HepG2 (cell line): ENCODE measurements around the gene DHX34. TPM values are rescaled to one million over a fixed set of nuclear protein-coding genes. Genes with fewer than 3 reads are reported as not detected.
A peak's percentile ranks its signal among the peaks of the same experiment; 100 is the strongest.

ENCODE experiments used
- EHMT2 ChIP-seq: fragments of 200-600 bp; sonication (generic); IDR thresholded peaks from 2 replicates; pipeline ENCODE4 v1.7.0; 2017; ENCODE audit warnings: antibody characterized with exemption, low read depth, low read length, borderline replicate concordance
- FOXJ3 ChIP-seq: sonication (generic); formaldehyde crosslinking; IDR thresholded peaks from 2 replicates; pipeline ENCODE4 v1.4.0; 2020; ENCODE audit warnings: missing genetic modification reagents, mild to moderate bottlenecking, borderline replicate concordance
- HDAC2 ChIP-seq: sonication (generic); formaldehyde crosslinking; IDR thresholded peaks from 2 replicates; pipeline ENCODE4 v1.4.0; 2020; ENCODE audit warnings: missing genetic modification reagents
- HNF1B ChIP-seq: sonication (generic); formaldehyde crosslinking; IDR thresholded peaks from 2 replicates; pipeline ENCODE4 v1.5.1; 2020; ENCODE audit warnings: mild to moderate bottlenecking, moderate library complexity, missing genetic modification reagents
- KDM4B ChIP-seq: sonication (generic); formaldehyde crosslinking; IDR thresholded peaks from 2 replicates; pipeline ENCODE4 v1.4.0; 2020; ENCODE audit warnings: missing genetic modification reagents
- MIXL1 ChIP-seq: IDR thresholded peaks from 2 replicates; pipeline ENCODE4 v1.6.1; 2016
- PITX1 ChIP-seq: sonication (generic); formaldehyde crosslinking; IDR thresholded peaks from 2 replicates; pipeline ENCODE4 v1.5.1; 2020; ENCODE audit warnings: mild to moderate bottlenecking, missing genetic modification reagents
- PLRG1 ChIP-seq: fragments of 450-650 bp; conservative IDR thresholded peaks from 2 replicates; pipeline ENCODE4 v1.6.1; 2016
- SIX4 ChIP-seq: sonication (generic); formaldehyde crosslinking; IDR thresholded peaks from 2 replicates; pipeline ENCODE4 v1.4.0; 2020; ENCODE audit warnings: missing genetic modification reagents
- THAP7 ChIP-seq: sonication (generic); formaldehyde crosslinking; IDR thresholded peaks from 2 replicates; pipeline ENCODE4 v1.8.1; 2023; ENCODE audit warnings: mild to moderate bottlenecking, missing genetic modification reagents
- ZBTB43 ChIP-seq: sonication (generic); formaldehyde crosslinking; conservative IDR thresholded peaks from 2 replicates; pipeline ENCODE4 v1.4.0; 2020; ENCODE audit warnings: missing genetic modification reagents
- ZNF12 ChIP-seq: sonication (generic); formaldehyde crosslinking; IDR thresholded peaks from 2 replicates; pipeline ENCODE4 v1.5.0; 2020; ENCODE audit warnings: missing genetic modification reagents
- ZNF33B ChIP-seq: sonication (generic); formaldehyde crosslinking; IDR thresholded peaks from 2 replicates; pipeline ENCODE4 v1.5.1; 2020; ENCODE audit warnings: mild to moderate bottlenecking, missing genetic modification reagents
- ZNF34 ChIP-seq: sonication (generic); formaldehyde crosslinking; IDR thresholded peaks from 2 replicates; pipeline ENCODE4 v1.4.0; 2020; ENCODE audit warnings: mild to moderate bottlenecking, missing genetic modification reagents, borderline replicate concordance
- ZNF556 ChIP-seq: sonication (generic); formaldehyde crosslinking; IDR thresholded peaks from 2 replicates; pipeline ENCODE4 v1.4.0; 2020; ENCODE audit warnings: mild to moderate bottlenecking, missing genetic modification reagents, borderline replicate concordance
- ZNF792 ChIP-seq: IDR thresholded peaks from 2 replicates; pipeline ENCODE4 v1.6.1; 2016
- polyA plus RNA-seq, 8 experiments: library from polyadenylated mRNA; depleted of rRNA in 3 of 8; stranded (reverse) in 7 of 8; unstranded in 1 of 8; fragments of >200 nt; fragmentation: Illumina TruSeq in 4 of 8; extraction: Trizol in 4 of 8; gene quantifications; 2 replicates each; pipeline versions ENCODE4 v1.2.1 to v1.2.3, GENCODE V29; 2011 to 2016; ENCODE audit warnings: low read depth in 4 of 8, missing spikeins in 1 of 8, mixed read lengths in 1 of 8; ENCODE audit not compliant: insufficient read depth in 1 of 8
- total RNA-seq, 5 experiments: library from RNA; depleted of rRNA; stranded (reverse); fragments of >200 nt; fragmentation: Illumina TruSeq; extraction: Trizol; gene quantifications; 2 replicates each; pipeline ENCODE4 v1.2.3, GENCODE V29; 2016; ENCODE audit warnings: low read depth in 1 of 5
- TF ChIP-seq, protein P1 (sequence below): sonication (generic); formaldehyde crosslinking; IDR thresholded peaks from 2 replicates; pipeline ENCODE4 v1.4.0; 2020; ENCODE audit warnings: mild to moderate bottlenecking, missing genetic modification reagents
- TF ChIP-seq, protein P2 (sequence below): sonication (generic); formaldehyde crosslinking; IDR thresholded peaks from 2 replicates; pipeline ENCODE4 v1.5.1; 2020; ENCODE audit warnings: missing genetic modification reagents, mild to moderate bottlenecking, borderline replicate concordance
- TF ChIP-seq, protein P3 (sequence below): sonication (generic); formaldehyde crosslinking; IDR thresholded peaks from 2 replicates; pipeline ENCODE4 v1.8.1; 2022; ENCODE audit warnings: low read depth, mild to moderate bottlenecking, missing genetic modification reagents

Gene DHX34
- total and polyA plus RNA-seq, 2 of the 13 experiments (the other 11 are each of a cell fraction or from before 2014, with no cell fraction given): 9.2 to 12.0 TPM

DNA sequence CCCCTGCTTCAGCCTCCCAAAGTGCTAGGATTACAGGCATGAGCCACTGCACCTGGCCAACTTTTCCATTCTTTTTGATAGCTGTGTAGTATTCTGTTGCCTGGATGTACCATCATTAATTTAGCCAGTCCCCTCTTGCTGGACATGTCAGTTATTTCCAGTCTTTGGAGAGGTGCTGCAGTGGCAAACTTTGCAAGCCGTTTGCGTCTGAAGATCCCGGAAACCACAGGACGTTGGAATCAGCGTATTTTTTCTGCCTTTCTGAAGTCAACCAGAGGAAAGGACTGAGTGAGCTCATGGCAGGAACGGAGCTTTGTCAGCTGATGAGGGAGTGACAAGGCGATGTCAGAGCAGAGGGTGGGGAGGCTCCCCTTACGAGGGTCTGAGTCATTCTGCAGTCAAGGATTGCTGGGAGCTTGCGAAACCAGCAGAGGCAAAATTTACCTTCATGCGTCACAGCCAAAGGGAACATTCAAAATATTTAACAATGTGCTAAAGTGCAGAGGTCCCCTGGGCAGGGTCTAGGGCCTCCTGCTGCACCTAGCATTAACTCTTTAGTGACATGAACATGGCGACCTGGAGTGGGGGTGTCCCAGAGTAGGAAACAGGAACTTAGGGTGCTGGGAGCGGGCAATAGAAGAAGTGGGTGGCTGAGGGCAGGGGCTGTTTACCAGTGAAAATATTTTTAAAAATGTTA lies 33.8 kb upstream of the DHX34 start (continued):
- TF ChIP-seq, protein P1, sequence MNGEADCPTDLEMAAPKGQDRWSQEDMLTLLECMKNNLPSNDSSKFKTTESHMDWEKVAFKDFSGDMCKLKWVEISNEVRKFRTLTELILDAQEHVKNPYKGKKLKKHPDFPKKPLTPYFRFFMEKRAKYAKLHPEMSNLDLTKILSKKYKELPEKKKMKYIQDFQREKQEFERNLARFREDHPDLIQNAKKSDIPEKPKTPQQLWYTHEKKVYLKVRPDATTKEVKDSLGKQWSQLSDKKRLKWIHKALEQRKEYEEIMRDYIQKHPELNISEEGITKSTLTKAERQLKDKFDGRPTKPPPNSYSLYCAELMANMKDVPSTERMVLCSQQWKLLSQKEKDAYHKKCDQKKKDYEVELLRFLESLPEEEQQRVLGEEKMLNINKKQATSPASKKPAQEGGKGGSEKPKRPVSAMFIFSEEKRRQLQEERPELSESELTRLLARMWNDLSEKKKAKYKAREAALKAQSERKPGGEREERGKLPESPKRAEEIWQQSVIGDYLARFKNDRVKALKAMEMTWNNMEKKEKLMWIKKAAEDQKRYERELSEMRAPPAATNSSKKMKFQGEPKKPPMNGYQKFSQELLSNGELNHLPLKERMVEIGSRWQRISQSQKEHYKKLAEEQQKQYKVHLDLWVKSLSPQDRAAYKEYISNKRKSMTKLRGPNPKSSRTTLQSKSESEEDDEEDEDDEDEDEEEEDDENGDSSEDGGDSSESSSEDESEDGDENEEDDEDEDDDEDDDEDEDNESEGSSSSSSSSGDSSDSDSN (CRISPR knock-in tag): peak; percentile 38; the same call in 1 of the 2 replicates
- TF ChIP-seq MIXL1 (CRISPR knock-in tag): peak; percentile 70
- peak; percentile 90 for TF ChIP-seq HDAC2
- TF ChIP-seq PLRG1: no peak
- peak; percentile 86 for TF ChIP-seq HNF1B (CRISPR knock-in tag)
- TF ChIP-seq SIX4 (CRISPR knock-in tag): peak; percentile 61; the same call in 1 of the 2 replicates
- peak; percentile 93; the same call in 1 of the 2 replicates for TF ChIP-seq ZNF556 (CRISPR knock-in tag)
- peak; percentile 64; the same call in 1 of the 2 replicates for TF ChIP-seq ZNF12 (CRISPR knock-in tag)
- no peak; the same call in 1 of the 2 replicates for TF ChIP-seq ZBTB43 (CRISPR knock-in tag)
- TF ChIP-seq ZNF33B (CRISPR knock-in tag): no peak
- TF ChIP-seq, protein P2, sequence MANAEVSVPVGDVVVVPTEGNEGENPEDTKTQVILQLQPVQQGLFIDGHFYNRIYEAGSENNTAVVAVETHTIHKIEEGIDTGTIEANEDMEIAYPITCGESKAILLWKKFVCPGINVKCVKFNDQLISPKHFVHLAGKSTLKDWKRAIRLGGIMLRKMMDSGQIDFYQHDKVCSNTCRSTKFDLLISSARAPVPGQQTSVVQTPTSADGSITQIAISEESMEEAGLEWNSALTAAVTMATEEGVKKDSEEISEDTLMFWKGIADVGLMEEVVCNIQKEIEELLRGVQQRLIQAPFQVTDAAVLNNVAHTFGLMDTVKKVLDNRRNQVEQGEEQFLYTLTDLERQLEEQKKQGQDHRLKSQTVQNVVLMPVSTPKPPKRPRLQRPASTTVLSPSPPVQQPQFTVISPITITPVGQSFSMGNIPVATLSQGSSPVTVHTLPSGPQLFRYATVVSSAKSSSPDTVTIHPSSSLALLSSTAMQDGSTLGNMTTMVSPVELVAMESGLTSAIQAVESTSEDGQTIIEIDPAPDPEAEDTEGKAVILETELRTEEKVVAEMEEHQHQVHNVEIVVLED (CRISPR knock-in tag): no peak
- TF ChIP-seq EHMT2: peak; percentile 48; the same call in 1 of the 2 replicates
- TF ChIP-seq ZNF34 (CRISPR knock-in tag): no peak
- TF ChIP-seq PITX1 (CRISPR knock-in tag): peak; percentile 74; the same call in 1 of the 2 replicates
- TF ChIP-seq KDM4B: peak; percentile 73; the same call in 1 of the 2 replicates
- TF ChIP-seq, protein P3, sequence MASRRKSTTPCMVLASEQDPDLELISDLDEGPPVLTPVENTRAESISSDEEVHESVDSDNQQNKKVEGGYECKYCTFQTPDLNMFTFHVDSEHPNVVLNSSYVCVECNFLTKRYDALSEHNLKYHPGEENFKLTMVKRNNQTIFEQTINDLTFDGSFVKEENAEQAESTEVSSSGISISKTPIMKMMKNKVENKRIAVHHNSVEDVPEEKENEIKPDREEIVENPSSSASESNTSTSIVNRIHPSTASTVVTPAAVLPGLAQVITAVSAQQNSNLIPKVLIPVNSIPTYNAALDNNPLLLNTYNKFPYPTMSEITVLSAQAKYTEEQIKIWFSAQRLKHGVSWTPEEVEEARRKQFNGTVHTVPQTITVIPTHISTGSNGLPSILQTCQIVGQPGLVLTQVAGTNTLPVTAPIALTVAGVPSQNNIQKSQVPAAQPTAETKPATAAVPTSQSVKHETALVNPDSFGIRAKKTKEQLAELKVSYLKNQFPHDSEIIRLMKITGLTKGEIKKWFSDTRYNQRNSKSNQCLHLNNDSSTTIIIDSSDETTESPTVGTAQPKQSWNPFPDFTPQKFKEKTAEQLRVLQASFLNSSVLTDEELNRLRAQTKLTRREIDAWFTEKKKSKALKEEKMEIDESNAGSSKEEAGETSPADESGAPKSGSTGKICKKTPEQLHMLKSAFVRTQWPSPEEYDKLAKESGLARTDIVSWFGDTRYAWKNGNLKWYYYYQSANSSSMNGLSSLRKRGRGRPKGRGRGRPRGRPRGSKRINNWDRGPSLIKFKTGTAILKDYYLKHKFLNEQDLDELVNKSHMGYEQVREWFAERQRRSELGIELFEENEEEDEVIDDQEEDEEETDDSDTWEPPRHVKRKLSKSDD (CRISPR knock-in tag): peak; percentile 93
- TF ChIP-seq FOXJ3 (CRISPR knock-in tag): peak; percentile 70; the same call in 1 of the 2 replicates
- TF ChIP-seq ZNF792 (CRISPR knock-in tag): peak; percentile 74
- TF ChIP-seq THAP7 (CRISPR knock-in tag): no peak
